IMR-90 (cell line): ENCODE data around the gene WNT7B. TPM values are rescaled to one million over a fixed set of nuclear protein-coding genes. Genes with fewer than 3 reads are reported as not detected.

Experiments used
- ATAC-seq: fragments of 200-7000 bp; cut with Tn5 transposase; 2 replicates; pipeline ENCODE4 v1.9.1; 2020; ENCODE audit warnings: low read depth, mild to moderate bottlenecking, moderate library complexity
- BruUV-seq: library from RNA; stranded (reverse); fragments of 400-500 nt; replicated peaks from 2 replicates; lab custom pipeline; 2021; lab: Mats Ljungman, UMichigan
- CTCF ChIA-PET: fragments of 300-600 bp; formaldehyde crosslinking; extraction: SDS; loops from one replicate; lab custom pipeline; 2021; ENCODE audit warnings: antibody characterized with exemption; lab: Yijun Ruan, JAX
- POLR2A ChIA-PET: fragments of 300-600 bp; sonication (Branson Sonifier 250); formaldehyde crosslinking; loops from one replicate; lab custom pipeline; 2022; ENCODE audit warnings: antibody characterized with exemption; ENCODE audit not compliant: unreplicated experiment; lab: Charles Lee
- DNase-seq: peaks from one replicate; pipeline ENCODE4 v3.0.0; 2013
- H2AFZ ChIP-seq: replicated peaks from 2 replicates; pipeline ENCODE3; 2013; ENCODE audit warnings: low read length, mild to moderate bottlenecking; ENCODE audit not compliant: poor library complexity
- H2AK5ac ChIP-seq: 2 replicates; pipeline ENCODE4 v1.6.1; 2013; ENCODE audit warnings: low read depth, low read length, inconsistent platforms
- H2AK9ac ChIP-seq: replicated peaks from 2 replicates; pipeline ENCODE3; 2013; ENCODE audit warnings: mild to moderate bottlenecking, low read depth, low read length, moderate library complexity; ENCODE audit not compliant: poor library complexity
- H2BK120ac ChIP-seq: 2 replicates; pipeline ENCODE4 v1.6.1; 2013; ENCODE audit warnings: low read depth, low read length, inconsistent platforms
- H2BK15ac ChIP-seq: 3 replicates; pipeline ENCODE4 v1.6.1; 2013; ENCODE audit warnings: low read depth, low read length, inconsistent platforms
- H2BK20ac ChIP-seq: 2 replicates; pipeline ENCODE4 v1.6.1; 2013; ENCODE audit warnings: low read depth, mild to moderate bottlenecking, inconsistent platforms, low read length, moderate library complexity
- H2BK5ac ChIP-seq: 2 replicates; pipeline ENCODE4 v1.6.1; 2013; ENCODE audit warnings: mild to moderate bottlenecking, low read depth, low read length, inconsistent platforms; ENCODE audit not compliant: poor library complexity, severe bottlenecking
- H3K14ac ChIP-seq: replicated peaks from 2 replicates; pipeline ENCODE4 v1.6.1; 2013; ENCODE audit warnings: low read depth, low read length, inconsistent platforms
- H3K18ac ChIP-seq: 2 replicates; pipeline ENCODE4 v1.6.1; 2013; ENCODE audit warnings: low read depth, low read length, control low read depth
- H3K23ac ChIP-seq: 2 replicates; pipeline ENCODE4 v1.6.1; 2013; ENCODE audit warnings: low read depth, low read length, inconsistent platforms
- H3K27ac ChIP-seq: 2 replicates; pipeline ENCODE4 v1.5.1; 2013; ENCODE audit warnings: mild to moderate bottlenecking, control low read depth, low read length; ENCODE audit not compliant: insufficient read depth
- H3K27me3 ChIP-seq: 2 replicates; pipeline ENCODE4 v1.6.1; 2013; ENCODE audit warnings: low read length; ENCODE audit not compliant: control insufficient read depth, insufficient read depth
- H3K36me3 ChIP-seq: 2 replicates; pipeline ENCODE4 v1.6.1; 2013; ENCODE audit warnings: low read length, mixed read lengths; ENCODE audit not compliant: control insufficient read depth, insufficient read depth
- H3K4ac ChIP-seq: 2 replicates; pipeline ENCODE4 v1.6.1; 2013; ENCODE audit warnings: low read depth, low read length, inconsistent platforms
- H3K4me1 ChIP-seq: 2 replicates; pipeline ENCODE4 v1.6.1; 2013; ENCODE audit warnings: low read length, mixed read lengths; ENCODE audit not compliant: control insufficient read depth, insufficient read depth
- H3K4me2 ChIP-seq: 2 replicates; pipeline ENCODE4 v1.6.1; 2013; ENCODE audit warnings: low read depth, mild to moderate bottlenecking, control low read depth, low read length, moderate library complexity
- H3K4me3 ChIP-seq: 2 replicates; pipeline ENCODE4 v1.5.1; 2013; ENCODE audit warnings: low read depth, mild to moderate bottlenecking, control low read depth, low read length, moderate library complexity; ENCODE audit not compliant: insufficient read depth
- H3K56ac ChIP-seq: 2 replicates; pipeline ENCODE4 v1.6.1; 2013; ENCODE audit warnings: low read length, inconsistent platforms; ENCODE audit not compliant: insufficient read depth; ENCODE audit errors: extremely low read depth
- H3K79me1 ChIP-seq, 2 experiments: 2 replicates each; pipeline ENCODE4 v1.6.1; 2013; ENCODE audit warnings: low read length in 2 of 2, inconsistent platforms in 1 of 2, low read depth in 1 of 2
- H3K9ac ChIP-seq: 2 replicates; pipeline ENCODE4 v1.6.1; 2013; ENCODE audit warnings: low read depth, low read length, control low read depth
- H3K9me1 ChIP-seq: 2 replicates; pipeline ENCODE4 v1.6.1; 2013; ENCODE audit warnings: low read length, inconsistent platforms; ENCODE audit not compliant: insufficient read depth
- H3K9me3 ChIP-seq: 2 replicates; pipeline ENCODE4 v1.6.1; 2013; ENCODE audit warnings: low read length; ENCODE audit not compliant: control insufficient read depth, insufficient read depth
- H4K20me1 ChIP-seq: 2 replicates; pipeline ENCODE4 v1.6.1; 2013; ENCODE audit warnings: low read length, inconsistent platforms; ENCODE audit not compliant: insufficient read depth
- H4K5ac ChIP-seq: 2 replicates; pipeline ENCODE4 v1.6.1; 2013; ENCODE audit warnings: mild to moderate bottlenecking, low read depth, low read length, control low read depth
- H4K8ac ChIP-seq, 2 experiments: 2 replicates each; pipeline ENCODE4 v1.6.1; 2013; ENCODE audit warnings: low read depth in 2 of 2, low read length in 2 of 2, control low read depth in 1 of 2, inconsistent platforms in 1 of 2
- H4K91ac ChIP-seq: 2 replicates; pipeline ENCODE4 v1.6.1; 2013; ENCODE audit warnings: low read depth, low read length, inconsistent platforms; ENCODE audit not compliant: insufficient read depth
- BHLHE40 ChIP-seq: fragments of 150-350 bp; IDR thresholded peaks from 2 replicates; pipeline ENCODE4 v1.6.1; 2016; ENCODE audit warnings: mild to moderate bottlenecking, low read depth, low read length
- CEBPB ChIP-seq: IDR thresholded peaks from 2 replicates; pipeline ENCODE4 v1.6.1; 2012; ENCODE audit warnings: low read depth, low read length, improper control_type of control experiment
- FOS ChIP-seq: fragments of 150-350 bp; IDR thresholded peaks from 2 replicates; pipeline ENCODE4 v1.6.1; 2016; ENCODE audit warnings: low read depth, low read length
- MAZ ChIP-seq: IDR thresholded peaks from 2 replicates; pipeline ENCODE4 v1.6.1; 2012; ENCODE audit warnings: low read depth, mild to moderate bottlenecking, low read length, improper control_type of control experiment, moderate library complexity, borderline replicate concordance
- RAD21 ChIP-seq: IDR thresholded peaks from 2 replicates; pipeline ENCODE4 v1.6.1; 2012; ENCODE audit warnings: low read length, improper control_type of control experiment
- RCOR1 ChIP-seq: IDR thresholded peaks from 2 replicates; pipeline ENCODE4 v1.6.1; 2012; ENCODE audit warnings: mild to moderate bottlenecking, low read length, improper control_type of control experiment; ENCODE audit not compliant: insufficient replicate concordance
- SMC3 ChIP-seq: fragments of 150-350 bp; IDR thresholded peaks from 2 replicates; pipeline ENCODE4 v1.6.1; 2016; ENCODE audit warnings: low read depth, mild to moderate bottlenecking, antibody characterized with exemption, low read length, moderate library complexity
- WGBS, 2 experiments: methylation state at CpG; one replicate each; pipeline versions ENCODE4 v1.1.5 to v1.1.7; 2013; ENCODE audit warnings: missing lambda C conversion rate in 2 of 2; ENCODE audit not compliant: insufficient read length in 1 of 2; ENCODE audit errors: extremely low coverage in 2 of 2; 5-methylcytosine and 5-hydroxymethylcytosine counted together
- dilution Hi-C: fragments of 300-500 bp; cut with HindIII; formaldehyde crosslinking; loops from one replicate; pipeline ENCODE4 v1.14.3; 2018; ENCODE audit warnings: low sequenced_read_pairs; ENCODE audit not compliant: unreplicated experiment
- in situ Hi-C: fragments of 300-500 bp; cut with MboI; formaldehyde crosslinking; loops from 3 replicates; pipeline ENCODE4 v1.14.3; 2019; ENCODE audit warnings: low sequenced_read_pairs, inconsistent platforms, mixed read lengths
- intact Hi-C: fragments of 100-400 bp; cut with micrococcal nuclease; formaldehyde crosslinking; loops from 2 replicates; pipeline ENCODE4 v1.10.0; 2022
- polyA plus RNA-seq, 3 experiments: library from polyadenylated mRNA; depleted of rRNA; stranded (reverse); fragments of >200 nt; gene quantifications; 2 replicates each; pipeline ENCODE4 v1.2.3, GENCODE V29; 2012; ENCODE audit warnings: low replicate concordance in 1 of 3
- total RNA-seq: library from RNA; depleted of rRNA; stranded (reverse); fragments of >200 nt; gene quantifications from 2 replicates; pipeline ENCODE4 v1.2.3, GENCODE V29; 2012
- TF ChIP-seq, protein P1 (sequence below): conservative IDR thresholded peaks from 2 replicates; pipeline ENCODE4 v1.5.1; 2012; ENCODE audit warnings: mild to moderate bottlenecking, low read depth, low read length, improper control_type of control experiment
- TF ChIP-seq, protein P2 (sequence below): fragments of 150-350 bp; IDR thresholded peaks from 2 replicates; pipeline ENCODE4 v1.6.1; 2017; ENCODE audit warnings: mild to moderate bottlenecking, antibody characterized with exemption, low read length, low read depth

Gene WNT7B
- total and polyA plus RNA-seq, 2 of the 4 experiments (the other 2 are of a cell fraction): under 0.01 to 0.15 TPM

DNA sequence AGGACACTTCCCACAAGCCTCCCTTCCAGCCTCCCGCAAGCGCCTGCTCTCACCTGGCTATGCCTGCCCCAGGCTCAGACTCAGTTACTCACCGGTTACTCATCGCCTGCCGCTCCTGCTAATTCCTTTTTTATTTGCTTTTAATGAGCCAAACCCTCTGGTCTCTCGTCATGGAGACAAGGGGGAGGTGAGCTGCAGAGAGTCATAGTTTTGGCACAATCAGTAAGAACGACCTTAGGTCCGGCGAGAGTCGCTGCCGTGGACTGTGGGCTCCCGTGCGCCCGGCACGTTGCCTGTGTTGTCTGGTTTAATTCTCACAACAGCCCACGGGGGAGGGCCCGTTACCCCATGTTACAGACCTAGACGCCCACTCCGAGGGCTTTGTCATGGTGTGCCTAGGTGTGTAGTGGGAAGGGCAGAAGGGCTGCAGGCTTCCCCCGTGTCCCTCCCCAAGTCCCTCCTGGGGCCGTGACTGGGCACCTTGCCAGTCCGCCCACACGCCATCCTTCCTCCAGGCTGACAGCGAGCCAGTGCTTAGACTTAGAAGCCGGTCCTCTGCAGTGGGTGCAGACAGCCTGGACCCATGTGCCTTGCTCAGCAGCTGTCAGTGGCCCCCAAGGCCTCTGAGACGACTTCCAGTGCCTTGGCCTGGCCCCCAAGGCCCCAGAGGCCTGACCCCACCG, 42.2 kb downstream of the WNT7B start:
- BruUV-seq: no TSS peak
- ATAC-seq (peak; percentile 85), DNase-seq (peak; percentile 91)
- dilution Hi-C loops (no loop called here), in situ Hi-C loops (no loop called here), intact Hi-C loops (no loop called here)
- Histone ChIP-seq H4K20me1 (peaks cover 4% of the 10 kb centered on the region; the same call in 1 of the 2 replicates), H2BK120ac (peak overlapping the region; percentile 35; the same call in 1 of the 2 replicates), H3K36me3 (no peaks in the 10 kb centered on the region), H2BK15ac (no peak overlapping the region), H3K4ac (peak overlapping the region; percentile 37), H3K4me2 (peak overlapping the region; percentile 84), H3K4me3 (peak overlapping the region; percentile 1; the same call in 1 of the 2 replicates), H2BK20ac (peak overlapping the region; percentile 42; the same call in 1 of the 2 replicates), H3K79me1 (no peaks in the 10 kb centered on the region), H3K27me3 (peaks cover 8% of the 10 kb centered on the region; the same call in 1 of the 2 replicates), H3K56ac (no peak overlapping the region), H3K18ac (no peak overlapping the region), H3K4me1 (peaks cover 10% of the 10 kb centered on the region), H3K27ac (no peak overlapping the region; the same call in 1 of the 2 replicates), H4K8ac (no peak overlapping the region), H2AK5ac (peak overlapping the region; percentile 21; the same call in 1 of the 2 replicates), H3K23ac (no peak overlapping the region), H3K9me3 (peaks cover 2% of the 10 kb centered on the region; the same call in 1 of the 2 replicates), H2AK9ac (peak overlapping the region; percentile 3), H3K9me1 (peaks cover 5% of the 10 kb centered on the region; the same call in 1 of the 2 replicates), H2BK5ac (no peak overlapping the region), H3K9ac (no peak overlapping the region), H4K91ac (no peak overlapping the region), H3K14ac (no peak overlapping the region), H2AFZ (peak overlapping the region; percentile 80), H4K5ac (no peak overlapping the region)
- CTCF ChIA-PET: no interaction called here
- TF ChIP-seq, protein P1, sequence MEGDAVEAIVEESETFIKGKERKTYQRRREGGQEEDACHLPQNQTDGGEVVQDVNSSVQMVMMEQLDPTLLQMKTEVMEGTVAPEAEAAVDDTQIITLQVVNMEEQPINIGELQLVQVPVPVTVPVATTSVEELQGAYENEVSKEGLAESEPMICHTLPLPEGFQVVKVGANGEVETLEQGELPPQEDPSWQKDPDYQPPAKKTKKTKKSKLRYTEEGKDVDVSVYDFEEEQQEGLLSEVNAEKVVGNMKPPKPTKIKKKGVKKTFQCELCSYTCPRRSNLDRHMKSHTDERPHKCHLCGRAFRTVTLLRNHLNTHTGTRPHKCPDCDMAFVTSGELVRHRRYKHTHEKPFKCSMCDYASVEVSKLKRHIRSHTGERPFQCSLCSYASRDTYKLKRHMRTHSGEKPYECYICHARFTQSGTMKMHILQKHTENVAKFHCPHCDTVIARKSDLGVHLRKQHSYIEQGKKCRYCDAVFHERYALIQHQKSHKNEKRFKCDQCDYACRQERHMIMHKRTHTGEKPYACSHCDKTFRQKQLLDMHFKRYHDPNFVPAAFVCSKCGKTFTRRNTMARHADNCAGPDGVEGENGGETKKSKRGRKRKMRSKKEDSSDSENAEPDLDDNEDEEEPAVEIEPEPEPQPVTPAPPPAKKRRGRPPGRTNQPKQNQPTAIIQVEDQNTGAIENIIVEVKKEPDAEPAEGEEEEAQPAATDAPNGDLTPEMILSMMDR: no peak
- TF ChIP-seq SMC3: no peak
- TF ChIP-seq MAZ: 0 out of 2 replicates have a peak, but pooled peaks have one; percentile 6
- TF ChIP-seq BHLHE40: peak; percentile 87
- TF ChIP-seq CEBPB: no peak
- no peak for TF ChIP-seq RAD21
- TF ChIP-seq, protein P2, sequence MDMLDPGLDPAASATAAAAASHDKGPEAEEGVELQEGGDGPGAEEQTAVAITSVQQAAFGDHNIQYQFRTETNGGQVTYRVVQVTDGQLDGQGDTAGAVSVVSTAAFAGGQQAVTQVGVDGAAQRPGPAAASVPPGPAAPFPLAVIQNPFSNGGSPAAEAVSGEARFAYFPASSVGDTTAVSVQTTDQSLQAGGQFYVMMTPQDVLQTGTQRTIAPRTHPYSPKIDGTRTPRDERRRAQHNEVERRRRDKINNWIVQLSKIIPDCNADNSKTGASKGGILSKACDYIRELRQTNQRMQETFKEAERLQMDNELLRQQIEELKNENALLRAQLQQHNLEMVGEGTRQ: peak; percentile 26; the same call in 1 of the 2 replicates
- TF ChIP-seq FOS: peak; percentile 81
- TF ChIP-seq RCOR1: no peak
- POLR2A ChIA-PET: no interaction called here
- 10% methylated on average over 11 of the region's 27 CpGs; no CpG with 5 or more reads in 1 of the 2 experiments for WGBS, 2 experiments
